HepG2 (cell line): Measurements from ENCODE around the gene BRCA2. TPM values are rescaled to one million over a fixed set of nuclear protein-coding genes. Genes with fewer than 3 reads are reported as not detected.

Experiments used
- ATAC-seq: fragments of 200-7000 bp; cut with Tn5 transposase; 3 replicates; pipeline ENCODE4 v1.9.1; 2020; ENCODE audit warnings: mild to moderate bottlenecking, moderate library complexity
- BruUV-seq: library from RNA; stranded (reverse); fragments of 400-500 nt; replicated peaks from 2 replicates; lab custom pipeline; 2021; lab: Mats Ljungman, UMichigan
- CTCF ChIA-PET: fragments of 300-600 bp; formaldehyde crosslinking; extraction: SDS; loops from one replicate; lab custom pipeline; 2021; ENCODE audit warnings: low total read pairs, inconsistent platforms, low intra/inter-chr PET ratio; lab: Yijun Ruan, JAX
- POLR2A ChIA-PET: fragments of 350-600 bp; sonication (Branson Sonifier 250); formaldehyde crosslinking; loops from one replicate; lab custom pipeline; 2020; ENCODE audit warnings: antibody characterized with exemption, inconsistent platforms; lab: Yijun Ruan, JAX
- DNase-seq: peaks from one replicate; pipeline ENCODE4 v3.0.0-alpha.2; 2015; ENCODE audit warnings: low spot score
- FAIRE-seq: peaks from 3 replicates; lab custom pipeline; 2011; peaks lifted over from hg19 to GRCh38; lab: Jason Lieb, UNC
- H2AFZ ChIP-seq: one replicate; pipeline ENCODE4 v1.6.1; 2011; ENCODE audit warnings: low read length, inconsistent platforms
- H3K27ac ChIP-seq: fragments of 300-600 bp; 3 replicates; pipeline ENCODE4 v1.8.0; 2011; ENCODE audit warnings: mixed run types, mild to moderate bottlenecking, mixed read lengths, low read length, inconsistent platforms; ENCODE audit not compliant: insufficient read depth; ENCODE audit errors: extremely low read length
- H3K27me3 ChIP-seq, 2 experiments: fragments of 200-600 bp in 1 of 2; 2 replicates in 1 of 2; 3 replicates in 1 of 2; pipeline versions ENCODE4 v1.6.0 to v1.8.0; 2011; ENCODE audit warnings: low read length in 2 of 2, mild to moderate bottlenecking in 2 of 2, moderate library complexity in 2 of 2, inconsistent platforms in 1 of 2; ENCODE audit not compliant: insufficient read depth in 2 of 2, control insufficient read depth in 1 of 2
- H3K36me3 ChIP-seq, 2 experiments: fragments of 200-600 bp in 1 of 2; replicated peaks in 1 of 2; 2 replicates in 1 of 2; 3 replicates in 1 of 2; pipeline versions ENCODE4 v1.5.1 to v1.8.0; 2011; ENCODE audit warnings: low read length in 2 of 2, inconsistent platforms in 1 of 2; ENCODE audit not compliant: insufficient read depth in 2 of 2, control insufficient read depth in 1 of 2
- H3K4me1 ChIP-seq: 2 replicates; pipeline ENCODE4 v1.5.1; 2012; ENCODE audit warnings: low read length, inconsistent platforms; ENCODE audit not compliant: insufficient read depth
- H3K4me2 ChIP-seq: 2 replicates; pipeline ENCODE4 v1.6.0; 2011; ENCODE audit warnings: low read depth, low read length, inconsistent platforms
- H3K4me3 ChIP-seq, 3 experiments: fragments of 200-600 bp in 1 of 3; sonication (generic), shearing (Covaris generic) in 1 of 3; replicated peaks in 1 of 3; 2 replicates each; pipeline ENCODE4 v1.5.1; 2011 to 2016; ENCODE audit warnings: low read length in 3 of 3, inconsistent platforms in 2 of 3, low read depth in 2 of 3, mild to moderate bottlenecking in 2 of 3, control low read depth in 1 of 3, mixed read lengths in 1 of 3; ENCODE audit not compliant: insufficient read depth in 1 of 3
- H3K79me2 ChIP-seq: one replicate; pipeline ENCODE4 v1.6.1; 2011; ENCODE audit warnings: low read length, inconsistent platforms; ENCODE audit not compliant: insufficient read depth
- H3K9ac ChIP-seq: 2 replicates; pipeline ENCODE4 v1.6.0; 2011; ENCODE audit warnings: mild to moderate bottlenecking, low read depth, low read length, inconsistent platforms; ENCODE audit not compliant: insufficient read depth
- H3K9me3 ChIP-seq: 2 replicates; pipeline ENCODE4 v1.5.1; 2012; ENCODE audit warnings: mild to moderate bottlenecking, low read length
- H4K20me1 ChIP-seq: 2 replicates; pipeline ENCODE4 v1.6.0; 2011; ENCODE audit warnings: inconsistent platforms, mild to moderate bottlenecking, low read length, moderate library complexity; ENCODE audit not compliant: insufficient read depth
- HNF4G ChIP-seq, 2 experiments: sonication (generic) in 1 of 2; formaldehyde crosslinking in 1 of 2; IDR thresholded peaks; 2 replicates each; pipeline versions ENCODE4 v1.4.0 to v1.6.1; 2011 to 2020; ENCODE audit warnings: borderline replicate concordance in 2 of 2, low read depth in 2 of 2, mild to moderate bottlenecking in 2 of 2, low read length in 1 of 2, missing genetic modification reagents in 1 of 2, moderate library complexity in 1 of 2
- RAD21 ChIP-seq: fragments of 450-650 bp; formaldehyde crosslinking; IDR thresholded peaks from 2 replicates; pipeline ENCODE4 v1.5.0; 2020; ENCODE audit warnings: mild to moderate bottlenecking
- STAG1 ChIP-seq: sonication (generic); formaldehyde crosslinking; IDR thresholded peaks from 2 replicates; pipeline ENCODE4 v1.4.0; 2020; ENCODE audit warnings: missing genetic modification reagents
- XRCC5 ChIP-seq: fragments of 200-400 bp; formaldehyde crosslinking; optimal IDR thresholded peaks from 2 replicates; pipeline ENCODE3; 2017; ENCODE audit warnings: mild to moderate bottlenecking, low read length
- ZEB1 ChIP-seq: IDR thresholded peaks from 2 replicates; pipeline ENCODE4 v1.6.1; 2012; ENCODE audit warnings: mild to moderate bottlenecking, low read depth, inconsistent platforms; ENCODE audit not compliant: insufficient replicate concordance
- ZMYM4 ChIP-seq: sonication (generic); formaldehyde crosslinking; IDR thresholded peaks from 2 replicates; pipeline ENCODE4 v1.8.1; 2023; ENCODE audit warnings: mild to moderate bottlenecking, missing genetic modification reagents
- ZNF687 ChIP-seq: sonication (generic); formaldehyde crosslinking; IDR thresholded peaks from 2 replicates; pipeline ENCODE4 v1.5.1; 2020; ENCODE audit warnings: mild to moderate bottlenecking, missing genetic modification reagents, moderate library complexity
- ZNF788 ChIP-seq: sonication (generic); formaldehyde crosslinking; IDR thresholded peaks from 2 replicates; pipeline ENCODE4 v1.5.0; 2020; ENCODE audit warnings: mild to moderate bottlenecking, missing genetic modification reagents, borderline replicate concordance
- ZNF891 ChIP-seq: sonication (generic); formaldehyde crosslinking; IDR thresholded peaks from 2 replicates; pipeline ENCODE4 v1.5.0; 2020; ENCODE audit warnings: mild to moderate bottlenecking, missing genetic modification reagents
- WGBS: methylation state at CpG from one replicate; pipeline ENCODE4 v1.1.6; 2017; ENCODE audit warnings: low lambda C conversion rate; 5-methylcytosine and 5-hydroxymethylcytosine counted together
- in situ Hi-C: cut with HindIII; loops from 2 replicates; pipeline ENCODE4 v1.10.0; 2017; ENCODE audit warnings: low pct_unique_long_range_greater_than_20kb; ENCODE audit not compliant: extremely low pct_ligation_motif_present
- intact Hi-C: fragments of 100-400 bp; cut with micrococcal nuclease; formaldehyde crosslinking; loops from one replicate; pipeline ENCODE4 v1.10.0; 2022; ENCODE audit not compliant: unreplicated experiment
- polyA plus RNA-seq, 8 experiments: library from polyadenylated mRNA; depleted of rRNA in 3 of 8; stranded (reverse) in 7 of 8; unstranded in 1 of 8; fragments of >200 nt; fragmentation: Illumina TruSeq in 4 of 8; extraction: Trizol in 4 of 8; gene quantifications; 2 replicates each; pipeline versions ENCODE4 v1.2.1 to v1.2.3, GENCODE V29; 2011 to 2016; ENCODE audit warnings: low read depth in 4 of 8, missing spikeins in 1 of 8, mixed read lengths in 1 of 8; ENCODE audit not compliant: insufficient read depth in 1 of 8
- total RNA-seq, 5 experiments: library from RNA; depleted of rRNA; stranded (reverse); fragments of >200 nt; fragmentation: Illumina TruSeq; extraction: Trizol; gene quantifications; 2 replicates each; pipeline ENCODE4 v1.2.3, GENCODE V29; 2016; ENCODE audit warnings: low read depth in 1 of 5
- TF ChIP-seq, protein P1 (sequence below): sonication (generic); formaldehyde crosslinking; conservative IDR thresholded peaks from 2 replicates; pipeline ENCODE4 v1.8.0; 2022; ENCODE audit warnings: missing genetic modification reagents
- TF ChIP-seq, protein P2 (sequence below): sonication (generic); formaldehyde crosslinking; IDR thresholded peaks from 2 replicates; pipeline ENCODE4 v1.5.0; 2020; ENCODE audit warnings: mild to moderate bottlenecking, missing genetic modification reagents, moderate library complexity
- TF ChIP-seq, protein P3 (sequence below): IDR thresholded peaks from 2 replicates; pipeline ENCODE4 v1.6.1; 2016; ENCODE audit warnings: low read depth

BRCA2 gene
- total and polyA plus RNA-seq, 2 of the 13 experiments (the other 11 are each of a cell fraction or from before 2014, with no cell fraction given), result 3.1 to 24.6 TPM

- TF ChIP-seq ZNF687, result no peak
- no peak for TF ChIP-seq ZNF891 (CRISPR knock-in tag)
Observed at GRCh38 chr13:32266130-32266529, 49.2 kb upstream of the BRCA2 start (continued).

- H3K9ac ChIP-seq, result no peak overlapping the region
- no peak overlapping the region for H3K4me3 ChIP-seq
- no peak overlapping the region for H3K4me2 ChIP-seq
- peak; percentile 15 for FAIRE-seq
- CTCF ChIA-PET, result interaction anchor here (2.0 kb wide), 1 partner anchor 42 kb away, joined by 8 read pairs; no protein-coding TSS in a partner anchor
- peaks cover 0 to 10% of the 10 kb centered on the region in 2 experiments; a peak in 2 of 5 replicates for H3K36me3 ChIP-seq
- H3K4me1 ChIP-seq, result peaks cover 44% of the 10 kb centered on the region
- WGBS, result 88% methylated on average over 7 of the region's 7 CpGs
- H2AFZ ChIP-seq, result no peak overlapping the region
- intact Hi-C loops, result no loop called here
- POLR2A ChIA-PET, result interaction anchor here (1.5 kb wide), 1 partner anchor 13 kb away, joined by 4 read pairs; no protein-coding TSS in a partner anchor
- no peak overlapping the region for H3K27ac ChIP-seq
- BruUV-seq, result no TSS peak
- no peaks in the 10 kb centered on the region for H3K79me2 ChIP-seq
- in situ Hi-C loops, result no loop called here
- no peaks in the 10 kb centered on the region for H4K20me1 ChIP-seq
- ATAC-seq, result peak; percentile 71
- no peak for DNase-seq
- H3K9me3 ChIP-seq, result no peaks in the 10 kb centered on the region
- no peaks in the 10 kb centered on the region for H3K27me3 ChIP-seq
- 0 out of 2 replicates have a peak, but pooled peaks have one; percentile 38 for TF ChIP-seq ZMYM4 (CRISPR knock-in tag)
- 0 out of 2 replicates have a peak, but pooled peaks have one; percentile 22 for TF ChIP-seq RAD21 (CRISPR knock-in tag)
- TF ChIP-seq, protein P1, sequence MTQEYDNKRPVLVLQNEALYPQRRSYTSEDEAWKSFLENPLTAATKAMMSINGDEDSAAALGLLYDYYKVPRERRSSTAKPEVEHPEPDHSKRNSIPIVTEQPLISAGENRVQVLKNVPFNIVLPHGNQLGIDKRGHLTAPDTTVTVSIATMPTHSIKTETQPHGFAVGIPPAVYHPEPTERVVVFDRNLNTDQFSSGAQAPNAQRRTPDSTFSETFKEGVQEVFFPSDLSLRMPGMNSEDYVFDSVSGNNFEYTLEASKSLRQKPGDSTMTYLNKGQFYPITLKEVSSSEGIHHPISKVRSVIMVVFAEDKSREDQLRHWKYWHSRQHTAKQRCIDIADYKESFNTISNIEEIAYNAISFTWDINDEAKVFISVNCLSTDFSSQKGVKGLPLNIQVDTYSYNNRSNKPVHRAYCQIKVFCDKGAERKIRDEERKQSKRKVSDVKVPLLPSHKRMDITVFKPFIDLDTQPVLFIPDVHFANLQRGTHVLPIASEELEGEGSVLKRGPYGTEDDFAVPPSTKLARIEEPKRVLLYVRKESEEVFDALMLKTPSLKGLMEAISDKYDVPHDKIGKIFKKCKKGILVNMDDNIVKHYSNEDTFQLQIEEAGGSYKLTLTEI (CRISPR knock-in tag), result no peak
- TF ChIP-seq, protein P2, sequence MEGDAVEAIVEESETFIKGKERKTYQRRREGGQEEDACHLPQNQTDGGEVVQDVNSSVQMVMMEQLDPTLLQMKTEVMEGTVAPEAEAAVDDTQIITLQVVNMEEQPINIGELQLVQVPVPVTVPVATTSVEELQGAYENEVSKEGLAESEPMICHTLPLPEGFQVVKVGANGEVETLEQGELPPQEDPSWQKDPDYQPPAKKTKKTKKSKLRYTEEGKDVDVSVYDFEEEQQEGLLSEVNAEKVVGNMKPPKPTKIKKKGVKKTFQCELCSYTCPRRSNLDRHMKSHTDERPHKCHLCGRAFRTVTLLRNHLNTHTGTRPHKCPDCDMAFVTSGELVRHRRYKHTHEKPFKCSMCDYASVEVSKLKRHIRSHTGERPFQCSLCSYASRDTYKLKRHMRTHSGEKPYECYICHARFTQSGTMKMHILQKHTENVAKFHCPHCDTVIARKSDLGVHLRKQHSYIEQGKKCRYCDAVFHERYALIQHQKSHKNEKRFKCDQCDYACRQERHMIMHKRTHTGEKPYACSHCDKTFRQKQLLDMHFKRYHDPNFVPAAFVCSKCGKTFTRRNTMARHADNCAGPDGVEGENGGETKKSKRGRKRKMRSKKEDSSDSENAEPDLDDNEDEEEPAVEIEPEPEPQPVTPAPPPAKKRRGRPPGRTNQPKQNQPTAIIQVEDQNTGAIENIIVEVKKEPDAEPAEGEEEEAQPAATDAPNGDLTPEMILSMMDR (CRISPR knock-in tag), result peak; percentile 71
- TF ChIP-seq ZEB1, result peak; percentile 99
- no peak for TF ChIP-seq HNF4G (IDR thresholded peaks at IDR 0.05; ENCODE audit: borderline replicate concordance, low read depth, low read length)
- no peak for TF ChIP-seq HNF4G (CRISPR knock-in tag; IDR thresholded peaks at IDR 0.05; ENCODE audit: borderline replicate concordance, low read depth)
- TF ChIP-seq STAG1 (CRISPR knock-in tag), result peak; percentile 67
- 0 out of 2 replicates have a peak, but pooled peaks have one; percentile 36 for TF ChIP-seq ZNF788 (CRISPR knock-in tag)
- TF ChIP-seq, protein P3, sequence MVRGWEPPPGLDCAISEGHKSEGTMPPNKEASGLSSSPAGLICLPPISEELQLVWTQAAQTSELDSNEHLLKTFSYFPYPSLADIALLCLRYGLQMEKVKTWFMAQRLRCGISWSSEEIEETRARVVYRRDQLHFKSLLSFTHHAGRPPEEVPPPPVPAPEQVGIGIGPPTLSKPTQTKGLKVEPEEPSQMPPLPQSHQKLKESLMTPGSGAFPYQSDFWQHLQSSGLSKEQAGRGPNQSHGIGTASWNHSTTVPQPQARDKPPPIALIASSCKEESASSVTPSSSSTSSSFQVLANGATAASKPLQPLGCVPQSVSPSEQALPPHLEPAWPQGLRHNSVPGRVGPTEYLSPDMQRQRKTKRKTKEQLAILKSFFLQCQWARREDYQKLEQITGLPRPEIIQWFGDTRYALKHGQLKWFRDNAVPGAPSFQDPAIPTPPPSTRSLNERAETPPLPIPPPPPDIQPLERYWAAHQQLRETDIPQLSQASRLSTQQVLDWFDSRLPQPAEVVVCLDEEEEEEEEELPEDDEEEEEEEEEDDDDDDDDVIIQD (CRISPR knock-in tag), result peak; percentile 15; the same call in 1 of the 2 replicates
- TF ChIP-seq XRCC5, result peak; percentile 37
Observed at GRCh38 chr13:32267836-32268439, 47.4 kb upstream of the BRCA2 start.
